ENCODE measurements around the gene MEGF11. TPM values are rescaled to one million over a fixed set of nuclear protein-coding genes. Genes with fewer than 3 reads are reported as not detected.

The MEGF11 gene
- total RNA-seq, 4 donors from 2014 or later, result 0.23 to 0.33 TPM; not detected in 2

- H3K27me3 ChIP-seq, result peaks cover 0 to 10% (median 0%) of the 10 kb centered on the region in 4 donors
- H3K36me3 ChIP-seq, result no peaks in the 10 kb centered on the region
- TF ChIP-seq EP300 (IDR thresholded peaks at IDR 0.05) (no peak), CTCF (IDR thresholded peaks at IDR 0.05) (no peak), POLR2A (IDR thresholded peaks at IDR 0.05; ENCODE audit: low read depth) (no peak), POLR2AphosphoS5 (IDR thresholded peaks at IDR 0.05) (no peak)
- H3K9me3 ChIP-seq, result no peaks in the 10 kb centered on the region
- DNase-seq (ENCODE audit: extremely low spot score), result no peak
- WGBS, result 96% methylated on average over 1 of the region's 1 CpG
- intact Hi-C loops (cut with DNase I), result no loop called here
- peaks cover 0 to 23% (median 17%) of the 10 kb centered on the region in 4 donors for H3K4me1 ChIP-seq
- no peak overlapping the region for H3K4me3 ChIP-seq
- no peak overlapping the region for H3K27ac ChIP-seq (replicated peaks in 1 of 4)
These were observed 177.6 kb downstream of the MEGF11 start for GRCh38 chr15:66075947-66076346.

GRCh38 chr15:66072616-66073361 lies 180.8 kb downstream of the MEGF11 start:
- 61% methylated on average over 8 of the region's 11 CpGs for whole genome bisulfite sequencing
- Histone ChIP-seq H3K4me3 (no peak overlapping the region), H3K36me3 (no peaks in the 10 kb centered on the region), H3K27me3 (no peaks in the 10 kb centered on the region), H3K4me1 (peaks cover 0 to 13% (median 11%) of the 10 kb centered on the region in 4 donors), H3K9me3 (no peaks in the 10 kb centered on the region), H3K27ac (replicated peaks in 1 of 4) (no peak overlapping the region)
- TF ChIP-seq POLR2AphosphoS5 (IDR thresholded peaks at IDR 0.05), result no peak
- TF ChIP-seq EP300 (IDR thresholded peaks at IDR 0.05), result no peak
- TF ChIP-seq POLR2A (IDR thresholded peaks at IDR 0.05; ENCODE audit: low read depth), result no peak
- no peak for TF ChIP-seq CTCF (IDR thresholded peaks at IDR 0.05)
- intact Hi-C loops (cut with DNase I), result no loop called here
- no peak for DNase-seq (ENCODE audit: extremely low spot score)

- peaks cover 0 to 13% (median 11%) of the 10 kb centered on the region in 4 donors for H3K4me1 ChIP-seq
- WGBS, result 92% methylated on average over 7 of the region's 7 CpGs
- H3K4me3 ChIP-seq, result no peak overlapping the region
- no peak for DNase-seq (ENCODE audit: extremely low spot score)
- no peak for TF ChIP-seq EP300 (IDR thresholded peaks at IDR 0.05)
- no peak for TF ChIP-seq POLR2A (IDR thresholded peaks at IDR 0.05; ENCODE audit: low read depth)
- no peak for TF ChIP-seq POLR2AphosphoS5 (IDR thresholded peaks at IDR 0.05)
- no peak for TF ChIP-seq CTCF (IDR thresholded peaks at IDR 0.05)
- no peak overlapping the region for H3K27ac ChIP-seq (replicated peaks in 1 of 4)
- intact Hi-C loops (cut with DNase I), result no loop called here
- H3K36me3 ChIP-seq, result no peaks in the 10 kb centered on the region
- no peaks in the 10 kb centered on the region for H3K9me3 ChIP-seq
- no peaks in the 10 kb centered on the region for H3K27me3 ChIP-seq
These were observed 181.6 kb downstream of the MEGF11 start for GRCh38 chr15:66071921-66072295.

GRCh38 chr15:66071160-66071920 lies 182.2 kb downstream of the MEGF11 start:
- Histone ChIP-seq H3K27me3 (no peaks in the 10 kb centered on the region), H3K4me1 (peaks cover 0 to 13% (median 11%) of the 10 kb centered on the region in 4 donors), H3K4me3 (no peak overlapping the region), H3K36me3 (no peaks in the 10 kb centered on the region), H3K27ac (replicated peaks in 1 of 4) (no peak overlapping the region), H3K9me3 (no peaks in the 10 kb centered on the region)
- WGBS, result 89% methylated on average over 14 of the region's 14 CpGs
- intact Hi-C loops (cut with DNase I), result no loop called here
- no peak for TF ChIP-seq EP300 (IDR thresholded peaks at IDR 0.05)
- TF ChIP-seq POLR2A (IDR thresholded peaks at IDR 0.05; ENCODE audit: low read depth), result no peak
- no peak for TF ChIP-seq CTCF (IDR thresholded peaks at IDR 0.05)
- TF ChIP-seq POLR2AphosphoS5 (IDR thresholded peaks at IDR 0.05), result no peak
- no peak for DNase-seq (ENCODE audit: extremely low spot score)
